Endodermal cell (in vitro differentiated cells): ENCODE measurements around the gene BCAS2. TPM values are rescaled to one million over a fixed set of nuclear protein-coding genes. Genes with fewer than 3 reads are reported as not detected.

ENCODE experiments used
- DNase-seq: peaks from one replicate; pipeline ENCODE4 v3.0.0-alpha.2; 2017
- H3K27ac ChIP-seq: 2 replicates; pipeline ENCODE4 v1.5.1; 2013; ENCODE audit warnings: mild to moderate bottlenecking, low read depth, low read length, moderate library complexity
- H3K27me3 ChIP-seq: 2 replicates; pipeline ENCODE4 v1.6.1; 2013; ENCODE audit warnings: mild to moderate bottlenecking, low read length, moderate library complexity; ENCODE audit not compliant: insufficient read depth, control insufficient read depth, poor library complexity, severe bottlenecking
- H3K36me3 ChIP-seq: 2 replicates; pipeline ENCODE4 v1.7.0; 2013; ENCODE audit warnings: mild to moderate bottlenecking, low read length, moderate library complexity; ENCODE audit not compliant: control insufficient read depth, insufficient read depth
- H3K4me1 ChIP-seq: one replicate; pipeline ENCODE4 v1.7.0; 2013; ENCODE audit warnings: low read length; ENCODE audit not compliant: control insufficient read depth, insufficient read depth
- H3K4me3 ChIP-seq: 2 replicates; pipeline ENCODE4 v1.5.1; 2013; ENCODE audit warnings: mild to moderate bottlenecking, low read length, moderate library complexity
- H3K9ac ChIP-seq: 2 replicates; pipeline ENCODE4 v1.6.1; 2013; ENCODE audit warnings: mild to moderate bottlenecking, low read length, moderate library complexity; ENCODE audit not compliant: poor library complexity, severe bottlenecking; ENCODE audit errors: extremely low read depth
- H3K9me3 ChIP-seq: 2 replicates; pipeline ENCODE4 v1.6.1; 2013; ENCODE audit warnings: mild to moderate bottlenecking, low read length, moderate library complexity; ENCODE audit not compliant: control insufficient read depth
- H3K27ac Mint-ChIP-seq: 2 replicates; pipeline ENCODE4 v1.8.0; 2020; ENCODE audit warnings: mixed read lengths
- H3K27me3 Mint-ChIP-seq: 2 replicates; pipeline ENCODE4 v1.8.0; 2021; ENCODE audit warnings: mild to moderate bottlenecking, mixed read lengths; ENCODE audit not compliant: insufficient read depth
- H3K36me3 Mint-ChIP-seq: 2 replicates; pipeline ENCODE4 v1.8.0; 2020; ENCODE audit warnings: low read depth, mixed read lengths
- H3K4me1 Mint-ChIP-seq: 2 replicates; pipeline ENCODE4 v1.8.0; 2020; ENCODE audit warnings: mixed read lengths
- H3K4me3 Mint-ChIP-seq: 2 replicates; pipeline ENCODE4 v1.8.0; 2020; ENCODE audit warnings: mild to moderate bottlenecking, moderate library complexity, mixed read lengths
- H3K9me3 Mint-ChIP-seq: 2 replicates; pipeline ENCODE4 v1.8.0; 2020; ENCODE audit warnings: mild to moderate bottlenecking, mixed read lengths
- WGBS, 2 experiments: methylation state at CpG; one replicate each; pipeline versions ENCODE4 v1.1.5 to v1.1.7; 2013; ENCODE audit warnings: missing lambda C conversion rate in 2 of 2, mixed read lengths in 1 of 2; ENCODE audit not compliant: insufficient coverage in 1 of 2, insufficient read length in 1 of 2; 5-methylcytosine and 5-hydroxymethylcytosine counted together
- total RNA-seq, 2 donors: library from RNA; stranded (reverse); fragmentation: NEBNext Ultra II Directional in 1 of 2; extraction: Animal tissue kit (Norgen Biotek cat#: 25700) in 1 of 2; gene quantifications; 2 replicates in 1 of 2; 3 replicates in 1 of 2; pipeline ENCODE4 v1.2.1, GENCODE V29; 2021
- TF ChIP-seq, protein P1 (sequence below): fragments of 200-600 bp; sonication (generic); conservative IDR thresholded peaks from 2 replicates; pipeline ENCODE4 v1.5.0; 2021; ENCODE audit warnings: antibody characterized with exemption, mild to moderate bottlenecking

The BCAS2 gene
- total RNA-seq, 2 donors from 2014 or later: 56.8 to 56.9 TPM

DNA sequence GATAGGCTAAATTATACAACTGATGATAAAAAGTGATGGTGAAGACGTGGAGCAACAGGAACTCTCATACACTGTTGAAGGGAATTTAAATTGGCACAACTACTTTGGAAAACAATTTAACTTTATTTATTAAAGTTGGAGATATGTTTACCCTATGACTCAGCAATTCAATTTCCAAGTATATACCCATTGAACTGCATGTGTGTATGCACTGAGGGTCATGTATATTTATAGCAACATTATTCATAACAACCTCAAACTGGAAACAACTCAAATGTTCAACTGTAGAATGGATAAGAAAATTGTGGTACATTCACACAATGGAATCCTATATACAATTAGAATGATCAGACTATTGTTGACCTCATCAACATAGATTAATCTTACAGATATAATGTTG is 16.5 kb upstream of the BCAS2 start:
- H3K4me1 Mint-ChIP-seq: no peaks in the 10 kb centered on the region
- H3K27ac Mint-ChIP-seq: no peak overlapping the region
- H3K9me3 ChIP-seq: peaks cover 5% of the 10 kb centered on the region
- H3K4me3 ChIP-seq: no peak overlapping the region
- H3K27me3 ChIP-seq: no peaks in the 10 kb centered on the region
- H3K27ac ChIP-seq: no peak overlapping the region
- no peak for DNase-seq
- no peak overlapping the region for H3K4me3 Mint-ChIP-seq
- no peaks in the 10 kb centered on the region for H3K9me3 Mint-ChIP-seq
- WGBS, 2 experiments: 100% methylated on average over 1 of the region's 1 CpG; no CpG with 5 or more reads in 1 of the 2 experiments
- peaks cover 66% of the 10 kb centered on the region for H3K36me3 Mint-ChIP-seq
- no peaks in the 10 kb centered on the region for H3K27me3 Mint-ChIP-seq
- TF ChIP-seq, protein P1, sequence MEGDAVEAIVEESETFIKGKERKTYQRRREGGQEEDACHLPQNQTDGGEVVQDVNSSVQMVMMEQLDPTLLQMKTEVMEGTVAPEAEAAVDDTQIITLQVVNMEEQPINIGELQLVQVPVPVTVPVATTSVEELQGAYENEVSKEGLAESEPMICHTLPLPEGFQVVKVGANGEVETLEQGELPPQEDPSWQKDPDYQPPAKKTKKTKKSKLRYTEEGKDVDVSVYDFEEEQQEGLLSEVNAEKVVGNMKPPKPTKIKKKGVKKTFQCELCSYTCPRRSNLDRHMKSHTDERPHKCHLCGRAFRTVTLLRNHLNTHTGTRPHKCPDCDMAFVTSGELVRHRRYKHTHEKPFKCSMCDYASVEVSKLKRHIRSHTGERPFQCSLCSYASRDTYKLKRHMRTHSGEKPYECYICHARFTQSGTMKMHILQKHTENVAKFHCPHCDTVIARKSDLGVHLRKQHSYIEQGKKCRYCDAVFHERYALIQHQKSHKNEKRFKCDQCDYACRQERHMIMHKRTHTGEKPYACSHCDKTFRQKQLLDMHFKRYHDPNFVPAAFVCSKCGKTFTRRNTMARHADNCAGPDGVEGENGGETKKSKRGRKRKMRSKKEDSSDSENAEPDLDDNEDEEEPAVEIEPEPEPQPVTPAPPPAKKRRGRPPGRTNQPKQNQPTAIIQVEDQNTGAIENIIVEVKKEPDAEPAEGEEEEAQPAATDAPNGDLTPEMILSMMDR: no peak
- H3K4me1 ChIP-seq: no peaks in the 10 kb centered on the region
- H3K9ac ChIP-seq: no peak overlapping the region
- peaks cover 66% of the 10 kb centered on the region for H3K36me3 ChIP-seq

- TF ChIP-seq, protein P1: no peak
- Histone ChIP-seq H3K4me3 (no peak overlapping the region), H3K36me3 (peaks cover 54% of the 10 kb centered on the region), H3K9ac (no peak overlapping the region), H3K4me1 (no peaks in the 10 kb centered on the region), H3K27ac (no peak overlapping the region), H3K27me3 (no peaks in the 10 kb centered on the region), H3K9me3 (peaks cover 5% of the 10 kb centered on the region)
- H3K27ac Mint-ChIP-seq: no peak overlapping the region
- peaks cover 62% of the 10 kb centered on the region for H3K36me3 Mint-ChIP-seq
- H3K4me1 Mint-ChIP-seq: no peaks in the 10 kb centered on the region
- no peaks in the 10 kb centered on the region for H3K27me3 Mint-ChIP-seq
- H3K4me3 Mint-ChIP-seq: no peak overlapping the region
- no peaks in the 10 kb centered on the region for H3K9me3 Mint-ChIP-seq
- DNase-seq: no peak
Measured at GRCh38 chr1:114595602-114596001, 14.2 kb upstream of the BCAS2 start.

- Histone ChIP-seq H3K9ac (no peak overlapping the region), H3K27me3 (no peaks in the 10 kb centered on the region), H3K36me3 (peaks cover 48% of the 10 kb centered on the region), H3K4me1 (no peaks in the 10 kb centered on the region), H3K4me3 (no peak overlapping the region), H3K27ac (no peak overlapping the region), H3K9me3 (peaks cover 5% of the 10 kb centered on the region)
- DNase-seq: no peak
- Mint-ChIP-seq H3K4me1 (no peaks in the 10 kb centered on the region), H3K36me3 (peaks cover 55% of the 10 kb centered on the region), H3K27me3 (no peaks in the 10 kb centered on the region), H3K9me3 (no peaks in the 10 kb centered on the region), H3K4me3 (no peak overlapping the region), H3K27ac (no peak overlapping the region)
- 93 to 95% methylated on average over 2 to 3 of the region's 3 CpGs for WGBS, 2 experiments
- TF ChIP-seq, protein P1: no peak
Measured at GRCh38 chr1:114594046-114594445, 12.6 kb upstream of the BCAS2 start.
